LoVo (cell line): ENCODE data around the gene RHCG.

ENCODE experiments used
- DNase-seq: peaks from one replicate; pipeline ENCODE4 v3.0.0-alpha.2; 2016; ENCODE audit warnings: low spot score

Gene RHCG

GRCh38 chr15:89496155-89497098 lies at the start of gene RHCG:
Gene RHCG (minus strand): TSS chr15:89496583. CDS start chr15:89496544, 39 bp downstream.
- DNase-seq: peak; percentile 66

- no peak for DNase-seq
Observed at GRCh38 chr15:89543389-89543788, 47.0 kb upstream of the RHCG start.

- no peak for DNase-seq
Observed at GRCh38 chr15:89542369-89542768, 46.0 kb upstream of the RHCG start.

- DNase-seq: no peak
Observed at GRCh38 chr15:89539027-89539426, 42.6 kb upstream of the RHCG start.

GRCh38 chr15:89533861-89534544 lies 37.6 kb upstream of the RHCG start:
- no peak for DNase-seq

- DNase-seq: no peak
Observed at GRCh38 chr15:89531796-89532537, 35.6 kb upstream of the RHCG start.

GRCh38 chr15:89530976-89531375 lies 34.6 kb upstream of the RHCG start:
- no peak for DNase-seq

GRCh38 chr15:89528757-89529352 lies 32.5 kb upstream of the RHCG start:
- no peak for DNase-seq

- DNase-seq: no peak
Observed at GRCh38 chr15:89526601-89527441, 30.4 kb upstream of the RHCG start.

- no peak for DNase-seq
Observed at GRCh38 chr15:89526181-89526580, 29.8 kb upstream of the RHCG start.

- no peak for DNase-seq
Observed at GRCh38 chr15:89524184-89524583, 27.8 kb upstream of the RHCG start.

GRCh38 chr15:89523101-89523500 lies 26.7 kb upstream of the RHCG start:
- DNase-seq: no peak

- no peak for DNase-seq
Observed at GRCh38 chr15:89521605-89522004, 25.2 kb upstream of the RHCG start.

- DNase-seq: no peak
Observed at GRCh38 chr15:89515477-89515876, 19.1 kb upstream of the RHCG start.

GRCh38 chr15:89514596-89515406 lies 18.4 kb upstream of the RHCG start:
- DNase-seq: peak; percentile 56

GRCh38 chr15:89514186-89514585 lies 17.8 kb upstream of the RHCG start:
- no peak for DNase-seq

- DNase-seq: no peak
Observed at GRCh38 chr15:89513284-89513683, 16.9 kb upstream of the RHCG start.

GRCh38 chr15:89512631-89513030 lies 16.2 kb upstream of the RHCG start:
- no peak for DNase-seq

GRCh38 chr15:89506026-89506686 lies 9.8 kb upstream of the RHCG start:
- no peak for DNase-seq

GRCh38 chr15:89504166-89504565 lies 7.8 kb upstream of the RHCG start:
- no peak for DNase-seq
